Keratinocyte (primary cell): ENCODE data around the gene LPCAT2. TPM values are rescaled to one million over a fixed set of nuclear protein-coding genes. Genes with fewer than 3 reads are reported as not detected.

ENCODE experiments used
- DNase-seq: peaks from one replicate; pipeline ENCODE4 v3.0.0-alpha.2; 2011; ENCODE audit warnings: low read depth, missing footprints, low spot score
- FAIRE-seq: peaks from 2 replicates; lab custom pipeline; 2011; peaks lifted over from hg19 to GRCh38; lab: Jason Lieb, UNC
- H2AFZ ChIP-seq: 2 replicates; pipeline ENCODE4 v1.6.0; 2012; ENCODE audit warnings: low read length, control low read depth, inconsistent platforms; ENCODE audit not compliant: control insufficient read depth
- H3K27ac ChIP-seq: 2 replicates; pipeline ENCODE4 v1.5.1; 2011; ENCODE audit warnings: low read length; ENCODE audit not compliant: control insufficient read depth, insufficient read depth
- H3K27me3 ChIP-seq: 3 replicates; pipeline ENCODE4 v1.6.0; 2011; ENCODE audit warnings: low read length; ENCODE audit not compliant: control insufficient read depth, insufficient read depth; ENCODE audit errors: extremely low read depth
- H3K36me3 ChIP-seq, 2 experiments: 2 replicates in 1 of 2; 3 replicates in 1 of 2; pipeline ENCODE4 v1.5.1; 2011; ENCODE audit warnings: low read length in 2 of 2, mild to moderate bottlenecking in 1 of 2; ENCODE audit not compliant: control insufficient read depth in 2 of 2, insufficient read depth in 2 of 2; ENCODE audit errors: extremely low read depth in 1 of 2
- H3K4me1 ChIP-seq: 3 replicates; pipeline ENCODE4 v1.5.1; 2011; ENCODE audit warnings: low read length; ENCODE audit not compliant: control insufficient read depth, insufficient read depth; ENCODE audit errors: extremely low read depth
- H3K4me2 ChIP-seq: 3 replicates; pipeline ENCODE4 v1.6.0; 2011; ENCODE audit warnings: low read depth, low read length; ENCODE audit not compliant: control insufficient read depth, insufficient read depth; ENCODE audit errors: extremely low read depth
- H3K4me3 ChIP-seq, 3 experiments: fragments of 200-600 bp in 1 of 3; sonication (generic) in 1 of 3; 2 replicates in 2 of 3; 3 replicates in 1 of 3; pipeline ENCODE4 v1.5.1; 2011 to 2016; ENCODE audit warnings: low read length in 3 of 3, mild to moderate bottlenecking in 3 of 3, control low read depth in 2 of 3, inconsistent platforms in 1 of 3, low read depth in 1 of 3, mixed read lengths in 1 of 3, mixed run types in 1 of 3, moderate library complexity in 1 of 3; ENCODE audit not compliant: control insufficient read depth in 2 of 3, insufficient read depth in 2 of 3; ENCODE audit errors: extremely low read depth in 1 of 3
- H3K79me2 ChIP-seq: 2 replicates; pipeline ENCODE4 v1.6.0; 2012; ENCODE audit warnings: low read length; ENCODE audit not compliant: control insufficient read depth, insufficient read depth
- H3K9ac ChIP-seq: 3 replicates; pipeline ENCODE4 v1.6.0; 2011; ENCODE audit warnings: low read length; ENCODE audit not compliant: control insufficient read depth, insufficient read depth; ENCODE audit errors: extremely low read depth
- H3K9me1 ChIP-seq: 3 replicates; pipeline ENCODE4 v1.6.0; 2011; ENCODE audit warnings: low read length; ENCODE audit not compliant: control insufficient read depth, insufficient read depth; ENCODE audit errors: extremely low read depth
- H3K9me3 ChIP-seq: 2 replicates; pipeline ENCODE4 v1.5.1; 2012; ENCODE audit warnings: low read depth, low read length; ENCODE audit not compliant: control insufficient read depth
- H4K20me1 ChIP-seq: 3 replicates; pipeline ENCODE4 v1.6.0; 2011; ENCODE audit warnings: low read length; ENCODE audit not compliant: control insufficient read depth, insufficient read depth; ENCODE audit errors: extremely low read depth
- EZH2 ChIP-seq: IDR thresholded peaks from one replicate; pipeline ENCODE4 v1.6.1; 2012; ENCODE audit warnings: inconsistent platforms, mild to moderate bottlenecking, low read length, moderate library complexity
- dilution Hi-C: fragments of 300-500 bp; cut with MboI; formaldehyde crosslinking; loops from one replicate; pipeline ENCODE4 v1.7.0; 2020; ENCODE audit warnings: low sequenced_read_pairs; ENCODE audit not compliant: extremely low pct_ligation_motif_present
- polyA plus RNA-seq, 5 experiments: library from polyadenylated mRNA; depleted of rRNA in 3 of 5; stranded (reverse) in 3 of 5; stranded (forward) in 1 of 5; unstranded in 1 of 5; fragments of >200 nt; gene quantifications; 1 replicate in 1 of 5; 2 replicates in 3 of 5; 3 replicates in 1 of 5; pipeline versions ENCODE4 v1.2.1 to v1.2.3, GENCODE V29; 2011 to 2012; ENCODE audit warnings: missing spikeins in 2 of 5, low read depth in 1 of 5, low replicate concordance in 1 of 5
- TF ChIP-seq, protein P1 (sequence below), 3 experiments: IDR thresholded peaks in 1 of 3; conservative IDR thresholded peaks in 1 of 3; optimal IDR thresholded peaks in 1 of 3; 2 replicates in 2 of 3; 3 replicates in 1 of 3; pipeline versions ENCODE3 to v1.5.1; 2011; ENCODE audit warnings: low read length in 3 of 3, mild to moderate bottlenecking in 3 of 3, moderate library complexity in 2 of 3, control low read depth in 1 of 3, inconsistent platforms in 1 of 3; ENCODE audit not compliant: insufficient read depth in 2 of 3; ENCODE audit errors: extremely low read depth in 1 of 3

Gene LPCAT2
- polyA plus RNA-seq, 1 donor (not counting 4 experiments of a cell fraction or from before 2014, with no cell fraction given) = 54.4 TPM

DNA sequence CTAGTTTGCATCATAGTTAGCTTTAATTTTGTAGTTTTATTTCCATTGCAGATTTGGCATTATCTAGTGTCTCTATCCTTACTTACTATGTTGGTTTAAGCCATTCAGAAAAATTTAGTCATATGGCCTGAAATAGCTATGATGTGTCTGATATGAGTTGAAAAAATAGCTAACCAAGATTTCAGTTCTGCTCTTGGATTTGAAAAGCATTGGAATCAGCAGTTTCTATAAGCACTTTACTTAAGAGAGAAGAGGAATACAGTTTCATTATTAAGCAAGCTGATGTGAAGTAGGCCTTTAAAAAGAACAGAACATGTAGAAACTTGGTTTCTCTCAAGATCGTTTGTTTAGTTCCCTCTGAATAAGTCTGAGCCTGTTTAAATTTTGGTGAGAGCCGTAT is 25.9 kb downstream of the LPCAT2 start:
- H2AFZ ChIP-seq = no peak overlapping the region
- peaks cover 8 to 11% of the 10 kb centered on the region in 2 experiments for H3K36me3 ChIP-seq
- no peak overlapping the region for H3K27ac ChIP-seq
- no peaks in the 10 kb centered on the region for H3K9me3 ChIP-seq
- H3K79me2 ChIP-seq = no peaks in the 10 kb centered on the region
- no peaks in the 10 kb centered on the region for H4K20me1 ChIP-seq
- no peak for TF ChIP-seq EZH2
- TF ChIP-seq, protein P1, sequence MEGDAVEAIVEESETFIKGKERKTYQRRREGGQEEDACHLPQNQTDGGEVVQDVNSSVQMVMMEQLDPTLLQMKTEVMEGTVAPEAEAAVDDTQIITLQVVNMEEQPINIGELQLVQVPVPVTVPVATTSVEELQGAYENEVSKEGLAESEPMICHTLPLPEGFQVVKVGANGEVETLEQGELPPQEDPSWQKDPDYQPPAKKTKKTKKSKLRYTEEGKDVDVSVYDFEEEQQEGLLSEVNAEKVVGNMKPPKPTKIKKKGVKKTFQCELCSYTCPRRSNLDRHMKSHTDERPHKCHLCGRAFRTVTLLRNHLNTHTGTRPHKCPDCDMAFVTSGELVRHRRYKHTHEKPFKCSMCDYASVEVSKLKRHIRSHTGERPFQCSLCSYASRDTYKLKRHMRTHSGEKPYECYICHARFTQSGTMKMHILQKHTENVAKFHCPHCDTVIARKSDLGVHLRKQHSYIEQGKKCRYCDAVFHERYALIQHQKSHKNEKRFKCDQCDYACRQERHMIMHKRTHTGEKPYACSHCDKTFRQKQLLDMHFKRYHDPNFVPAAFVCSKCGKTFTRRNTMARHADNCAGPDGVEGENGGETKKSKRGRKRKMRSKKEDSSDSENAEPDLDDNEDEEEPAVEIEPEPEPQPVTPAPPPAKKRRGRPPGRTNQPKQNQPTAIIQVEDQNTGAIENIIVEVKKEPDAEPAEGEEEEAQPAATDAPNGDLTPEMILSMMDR (optimal IDR thresholded peaks at IDR 0.05 in 1 of 3, IDR thresholded peaks at IDR 0.05 in 1 of 3, conservative IDR thresholded peaks at IDR 0.05 in 1 of 3; ENCODE audit: extremely low read depth in 1 of 3, insufficient read depth in 2 of 3, low read length in 3 of 3) = no peak
- H3K4me1 ChIP-seq = peaks cover 7% of the 10 kb centered on the region
- H3K4me2 ChIP-seq = peak overlapping the region; percentile 12
- H3K4me3 ChIP-seq = no peak overlapping the region
- no peaks in the 10 kb centered on the region for H3K9me1 ChIP-seq
- no peaks in the 10 kb centered on the region for H3K27me3 ChIP-seq
- dilution Hi-C loops = no loop called here
- DNase-seq = no peak
- FAIRE-seq = peak; percentile 59
- H3K9ac ChIP-seq = no peak overlapping the region

DNA sequence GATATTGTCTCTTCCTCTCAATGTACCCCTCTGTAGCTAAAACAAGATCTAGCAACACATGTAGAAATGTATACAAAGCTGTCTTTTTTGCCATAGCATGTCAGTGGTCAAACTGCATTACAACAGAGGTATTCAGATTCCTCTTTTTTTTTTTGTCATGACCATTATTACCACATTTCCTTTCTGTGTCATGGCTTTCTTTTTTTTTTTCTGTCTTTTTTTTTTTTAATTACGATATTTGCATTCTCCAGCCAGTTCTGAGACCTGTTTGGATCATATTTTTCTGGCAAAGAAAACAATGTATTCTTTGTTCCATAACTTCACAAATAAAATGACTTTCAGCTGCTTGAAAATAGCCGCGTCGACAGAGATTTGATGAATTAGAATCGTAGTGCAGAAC is 30.2 kb downstream of the LPCAT2 start:
- FAIRE-seq (no peak), DNase-seq (no peak)
- Histone ChIP-seq H3K36me3 (peaks cover 4 to 5% of the 10 kb centered on the region in 2 experiments), H3K27ac (no peak overlapping the region), H3K27me3 (no peaks in the 10 kb centered on the region), H3K4me2 (no peak overlapping the region), H3K4me1 (peaks cover 17% of the 10 kb centered on the region), H3K9me1 (no peaks in the 10 kb centered on the region), H3K9ac (no peak overlapping the region), H2AFZ (no peak overlapping the region), H3K79me2 (no peaks in the 10 kb centered on the region), H4K20me1 (no peaks in the 10 kb centered on the region), H3K9me3 (no peaks in the 10 kb centered on the region), H3K4me3 (no peak overlapping the region)
- dilution Hi-C loops = no loop called here
- TF ChIP-seq EZH2 = no peak
- TF ChIP-seq, protein P1 (optimal IDR thresholded peaks at IDR 0.05 in 1 of 3, IDR thresholded peaks at IDR 0.05 in 1 of 3, conservative IDR thresholded peaks at IDR 0.05 in 1 of 3; ENCODE audit: extremely low read depth in 1 of 3, insufficient read depth in 2 of 3, low read length in 3 of 3) = no peak
